Neutrophil (primary cell): ENCODE measurements around the gene PKP4.

ENCODE experiments used
- H3K27ac ChIP-seq: fragments of 200-600 bp; sonication (generic); 2 replicates; pipeline ENCODE4 v1.5.1; 2016; ENCODE audit warnings: mild to moderate bottlenecking, moderate library complexity
- H3K27me3 ChIP-seq: fragments of 200-600 bp; sonication (generic); 2 replicates; pipeline ENCODE4 v1.6.0; 2016; ENCODE audit warnings: mild to moderate bottlenecking
- H3K36me3 ChIP-seq: fragments of 200-600 bp; sonication (generic); 2 replicates; pipeline ENCODE4 v1.5.1; 2017
- H3K4me1 ChIP-seq, 2 experiments: fragments of 200-600 bp in 1 of 2; sonication (generic) in 1 of 2; 1 replicate in 1 of 2; 2 replicates in 1 of 2; pipeline versions ENCODE4 v1.5.1 to v1.6.1; 2013 to 2016; ENCODE audit warnings: low read depth in 1 of 2, low read length in 1 of 2, mild to moderate bottlenecking in 1 of 2, moderate library complexity in 1 of 2; ENCODE audit not compliant: control insufficient read depth in 1 of 2, insufficient read depth in 1 of 2
- H3K4me3 ChIP-seq, 2 experiments: fragments of 200-600 bp in 1 of 2; sonication (generic) in 1 of 2; 1 replicate in 1 of 2; 2 replicates in 1 of 2; pipeline ENCODE4 v1.5.1; 2013 to 2016; ENCODE audit warnings: low read depth in 1 of 2, low read length in 1 of 2, mild to moderate bottlenecking in 1 of 2, moderate library complexity in 1 of 2
- H3K9me3 ChIP-seq: fragments of 200-600 bp; sonication (generic); 2 replicates; pipeline ENCODE4 v1.5.1; 2016
- TF ChIP-seq, protein P1 (sequence below): fragments of 200-600 bp; sonication (generic); IDR thresholded peaks from 2 replicates; pipeline ENCODE4 v1.5.1; 2016; ENCODE audit warnings: antibody characterized with exemption

PKP4 gene

DNA sequence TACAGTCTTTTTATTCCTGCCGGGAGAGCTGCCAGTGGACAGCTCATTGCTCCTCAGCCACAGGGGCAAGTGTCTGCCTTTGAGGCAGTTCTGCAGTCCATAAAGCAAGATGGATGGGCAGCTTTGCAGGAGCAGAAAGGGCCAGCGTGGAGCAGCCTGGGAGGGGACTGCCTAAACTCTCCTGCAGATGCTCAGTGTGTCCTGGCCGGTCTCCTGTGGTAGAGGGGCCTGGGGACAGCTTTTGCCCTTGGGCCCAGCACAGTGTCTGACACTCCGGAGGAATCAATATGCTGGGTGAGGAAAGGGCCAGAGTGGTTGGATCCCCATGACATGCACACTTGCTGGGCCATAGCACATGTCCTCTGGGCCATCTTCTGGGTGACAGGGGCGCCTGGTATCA lies 272.7 kb downstream of the PKP4 start:
- TF ChIP-seq, protein P1, sequence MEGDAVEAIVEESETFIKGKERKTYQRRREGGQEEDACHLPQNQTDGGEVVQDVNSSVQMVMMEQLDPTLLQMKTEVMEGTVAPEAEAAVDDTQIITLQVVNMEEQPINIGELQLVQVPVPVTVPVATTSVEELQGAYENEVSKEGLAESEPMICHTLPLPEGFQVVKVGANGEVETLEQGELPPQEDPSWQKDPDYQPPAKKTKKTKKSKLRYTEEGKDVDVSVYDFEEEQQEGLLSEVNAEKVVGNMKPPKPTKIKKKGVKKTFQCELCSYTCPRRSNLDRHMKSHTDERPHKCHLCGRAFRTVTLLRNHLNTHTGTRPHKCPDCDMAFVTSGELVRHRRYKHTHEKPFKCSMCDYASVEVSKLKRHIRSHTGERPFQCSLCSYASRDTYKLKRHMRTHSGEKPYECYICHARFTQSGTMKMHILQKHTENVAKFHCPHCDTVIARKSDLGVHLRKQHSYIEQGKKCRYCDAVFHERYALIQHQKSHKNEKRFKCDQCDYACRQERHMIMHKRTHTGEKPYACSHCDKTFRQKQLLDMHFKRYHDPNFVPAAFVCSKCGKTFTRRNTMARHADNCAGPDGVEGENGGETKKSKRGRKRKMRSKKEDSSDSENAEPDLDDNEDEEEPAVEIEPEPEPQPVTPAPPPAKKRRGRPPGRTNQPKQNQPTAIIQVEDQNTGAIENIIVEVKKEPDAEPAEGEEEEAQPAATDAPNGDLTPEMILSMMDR, result no peak
- Histone ChIP-seq H3K36me3 (no peaks in the 10 kb centered on the region), H3K4me1 (no peaks in the 10 kb centered on the region), H3K27me3 (peaks cover 5% of the 10 kb centered on the region), H3K9me3 (no peaks in the 10 kb centered on the region), H3K27ac (no peak overlapping the region), H3K4me3 (no peak overlapping the region)

DNA sequence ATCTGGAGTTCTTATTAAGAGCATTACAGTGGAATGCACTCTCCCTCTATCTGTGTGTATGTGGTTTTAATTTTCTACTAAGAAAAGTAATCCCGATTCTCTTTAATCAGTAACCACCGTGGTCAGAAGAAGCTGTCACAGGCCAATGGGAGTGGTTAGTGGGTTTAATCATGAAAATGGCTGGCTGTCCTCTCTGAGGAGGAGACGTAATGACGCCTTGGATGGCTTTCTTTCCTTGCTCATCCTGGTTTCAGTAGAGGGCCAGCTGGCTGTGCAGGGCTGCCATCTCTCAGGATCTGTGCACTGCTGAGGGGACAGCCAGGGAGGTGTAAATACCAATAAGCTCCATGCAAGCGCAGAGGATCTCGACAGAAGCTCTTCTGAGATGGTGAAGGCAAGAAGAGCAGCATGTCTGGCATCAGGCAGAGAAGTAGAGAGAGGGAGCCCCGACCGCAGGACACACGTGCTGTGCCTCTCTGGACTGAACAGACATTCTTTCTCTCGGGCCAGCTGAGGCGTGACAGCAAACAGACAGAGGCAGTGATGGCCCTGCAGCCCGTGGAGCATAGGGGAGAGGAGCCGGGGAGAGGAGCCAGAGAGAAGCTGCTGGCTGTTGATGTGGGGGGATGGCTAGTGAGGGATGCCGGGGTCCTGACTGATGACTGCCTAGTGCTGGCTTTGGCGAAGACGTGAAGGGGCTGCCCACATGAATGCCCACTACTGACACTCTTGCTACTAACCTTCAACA lies 273.3 kb downstream of the PKP4 start:
- Histone ChIP-seq H3K4me1 (no peaks in the 10 kb centered on the region), H3K9me3 (no peaks in the 10 kb centered on the region), H3K36me3 (no peaks in the 10 kb centered on the region), H3K27ac (no peak overlapping the region), H3K27me3 (peaks cover 5% of the 10 kb centered on the region), H3K4me3 (no peak overlapping the region)
- TF ChIP-seq, protein P1, result no peak

DNA sequence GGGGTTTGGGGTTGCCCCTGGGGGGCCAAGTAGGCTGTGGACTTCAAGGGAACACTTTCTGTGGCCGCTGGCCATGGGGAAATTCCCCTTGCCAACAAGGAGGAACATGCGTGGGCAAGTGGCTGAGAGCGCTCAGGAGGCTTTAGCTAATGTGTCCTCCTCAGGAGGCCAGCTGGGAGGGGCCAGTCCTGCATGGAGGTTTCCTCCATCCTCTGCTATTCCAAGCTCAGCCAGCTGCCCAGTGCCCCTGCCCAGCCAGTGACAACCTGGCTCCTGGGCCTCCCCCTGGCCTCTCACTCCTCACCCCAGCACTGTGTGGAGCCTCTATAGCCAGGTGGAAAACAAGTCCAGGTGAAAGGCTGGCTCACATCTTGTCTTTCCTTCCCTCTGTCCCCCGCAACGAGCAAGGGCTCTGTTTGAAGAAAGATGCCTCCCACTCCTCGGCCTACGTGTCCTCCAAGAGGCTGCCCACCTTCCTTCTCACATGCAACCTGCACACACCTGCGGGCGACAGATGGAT lies 273.9 kb downstream of the PKP4 start:
- TF ChIP-seq, protein P1, result no peak
- peaks cover 0 to 3% of the 10 kb centered on the region in 2 experiments for H3K4me1 ChIP-seq
- H3K27me3 ChIP-seq, result peaks cover 5% of the 10 kb centered on the region
- H3K36me3 ChIP-seq, result no peaks in the 10 kb centered on the region
- H3K9me3 ChIP-seq, result no peaks in the 10 kb centered on the region
- no peak overlapping the region for H3K4me3 ChIP-seq
- no peak overlapping the region for H3K27ac ChIP-seq

DNA sequence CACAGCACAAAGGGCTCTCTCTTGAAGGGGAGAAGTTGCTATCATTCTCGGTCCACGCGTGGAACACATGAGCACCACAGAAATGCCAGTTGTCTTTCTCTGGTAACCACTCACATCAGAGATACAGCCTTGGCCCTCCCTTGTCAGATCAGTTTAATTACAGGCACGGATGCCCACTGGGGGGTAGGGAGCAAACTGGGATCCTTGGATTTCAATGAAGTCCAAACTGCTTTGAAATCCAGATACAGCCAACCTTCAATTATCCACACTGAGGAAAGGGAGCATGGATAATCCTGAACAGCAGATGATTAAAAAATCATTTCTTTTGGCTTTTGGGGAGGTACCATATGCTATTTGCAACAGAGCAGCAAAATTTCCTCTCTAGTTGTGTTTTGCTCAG lies 274.6 kb downstream of the PKP4 start:
- Histone ChIP-seq H3K36me3 (no peaks in the 10 kb centered on the region), H3K27me3 (peaks cover 5% of the 10 kb centered on the region), H3K9me3 (no peaks in the 10 kb centered on the region), H3K27ac (no peak overlapping the region), H3K4me3 (no peak overlapping the region), H3K4me1 (peaks cover 0 to 10% of the 10 kb centered on the region in 2 experiments)
- TF ChIP-seq, protein P1, result no peak
